ENCODE data around the gene KCNC1. TPM values are rescaled to one million over a fixed set of nuclear protein-coding genes. Genes with fewer than 3 reads are reported as not detected.

Gene KCNC1
- not detected for total RNA-seq

GRCh38 chr11:17734418-17734911 lies at the start of gene KCNC1:
Gene KCNC1 (plus strand): TSS chr11:17734781. CDS start chr11:17736003, 1,222 bp downstream.
- no peak for DNase-seq

GRCh38 chr11:17686231-17686980 lies 48.2 kb upstream of the KCNC1 start:
- no peak for DNase-seq

- no peak for DNase-seq
Observed at GRCh38 chr11:17687946-17688670, 46.5 kb upstream of the KCNC1 start.

GRCh38 chr11:17691550-17691949 lies 43.0 kb upstream of the KCNC1 start:
- DNase-seq, result no peak

- no peak for DNase-seq
Observed at GRCh38 chr11:17691976-17692375, 42.6 kb upstream of the KCNC1 start.

- DNase-seq, result no peak
Observed at GRCh38 chr11:17692931-17693330, 41.6 kb upstream of the KCNC1 start.

- DNase-seq, result no peak
Observed at GRCh38 chr11:17693531-17693930, 41.0 kb upstream of the KCNC1 start.

GRCh38 chr11:17694494-17695110 lies 40.0 kb upstream of the KCNC1 start:
- no peak for DNase-seq

- no peak for DNase-seq
Observed at GRCh38 chr11:17695454-17696441, 38.8 kb upstream of the KCNC1 start.

GRCh38 chr11:17696741-17697140 lies 37.8 kb upstream of the KCNC1 start:
- no peak for DNase-seq

GRCh38 chr11:17697175-17697949 lies 37.2 kb upstream of the KCNC1 start:
- no peak for DNase-seq

- DNase-seq, result no peak
Observed at GRCh38 chr11:17699147-17700114, 35.1 kb upstream of the KCNC1 start.

GRCh38 chr11:17700991-17701390 lies 33.6 kb upstream of the KCNC1 start:
- no peak for DNase-seq

- no peak for DNase-seq
Observed at GRCh38 chr11:17702876-17703275, 31.7 kb upstream of the KCNC1 start.

- DNase-seq, result no peak
Observed at GRCh38 chr11:17703951-17704350, 30.6 kb upstream of the KCNC1 start.

- DNase-seq, result no peak
Observed at GRCh38 chr11:17707830-17708229, 26.8 kb upstream of the KCNC1 start.

GRCh38 chr11:17711836-17712235 lies 22.7 kb upstream of the KCNC1 start:
- DNase-seq, result no peak

- DNase-seq, result no peak
Observed at GRCh38 chr11:17713851-17714250, 20.7 kb upstream of the KCNC1 start.

GRCh38 chr11:17714356-17714854 lies 20.2 kb upstream of the KCNC1 start:
- no peak for DNase-seq

- no peak for DNase-seq
Observed at GRCh38 chr11:17714870-17715269, 19.7 kb upstream of the KCNC1 start.

Data from effector CD4-positive, alpha-beta T cell (primary cell).